Activated CD8-positive, alpha-beta T cell treated with anti-CD3 and anti-CD28 coated beads for 36 hours (primary cell): ENCODE results near the gene ZNF644. TPM values are rescaled to one million over a fixed set of nuclear protein-coding genes. Genes with fewer than 3 reads are reported as not detected.
"Not testable (repeated sequence)": the region's sequence is repeated elsewhere in the genome, so short reads cannot be mapped to it uniquely, and the experiment has no call there.

ENCODE experiments used
- ATAC-seq: fragments of 200-7000 bp; cut with Tn5 transposase; one replicate; pipeline ENCODE4 v1.10.0; 2021; ENCODE audit warnings: mild to moderate bottlenecking, moderate library complexity
- CTCF ChIA-PET: fragments of 350-600 bp; sonication (Branson Sonifier 250); formaldehyde crosslinking; loops from one replicate; lab custom pipeline; 2021; ENCODE audit warnings: antibody characterized with exemption; lab: Charles Lee
- POLR2A ChIA-PET: fragments of 350-600 bp; sonication (Branson Sonifier 250); formaldehyde crosslinking; loops from one replicate; lab custom pipeline; 2021; ENCODE audit warnings: antibody characterized with exemption; lab: Charles Lee
- DNase-seq: peaks from one replicate; pipeline ENCODE4 v3.0.0-alpha.2; 2020
- H3K27ac Mint-ChIP-seq: one replicate; pipeline ENCODE4 v1.8.0; 2021; ENCODE audit warnings: mild to moderate bottlenecking, mixed read lengths
- H3K27me3 Mint-ChIP-seq: one replicate; pipeline ENCODE4 v1.8.0; 2021; ENCODE audit warnings: mixed read lengths
- H3K36me3 Mint-ChIP-seq: one replicate; pipeline ENCODE4 v1.8.0; 2021; ENCODE audit warnings: low read depth, mixed read lengths
- H3K4me1 Mint-ChIP-seq: one replicate; pipeline ENCODE4 v1.8.0; 2021; ENCODE audit warnings: low read depth, mixed read lengths
- H3K4me3 Mint-ChIP-seq: one replicate; pipeline ENCODE4 v1.8.0; 2021; ENCODE audit warnings: mild to moderate bottlenecking, moderate library complexity, mixed read lengths
- H3K9me3 Mint-ChIP-seq: one replicate; pipeline ENCODE4 v1.8.0; 2021; ENCODE audit warnings: mixed read lengths
- intact Hi-C: fragments of 100-400 bp; cut with micrococcal nuclease; formaldehyde crosslinking; loops from one replicate; pipeline ENCODE4 v1.10.0; 2022
- total RNA-seq, 2 experiments: library from RNA; stranded (reverse); gene quantifications; one replicate each; pipeline ENCODE4 v1.2.3, GENCODE V29; 2021
- TF ChIP-seq, protein P1 (sequence below): fragments of 200-600 bp; IDR thresholded peaks from one replicate; pipeline ENCODE4 v1.8.0; 2022; ENCODE audit warnings: antibody characterized with exemption, mild to moderate bottlenecking

Gene ZNF644
- total RNA-seq: 10 to 100 TPM; 43.4 to 44.9 TPM

DNA sequence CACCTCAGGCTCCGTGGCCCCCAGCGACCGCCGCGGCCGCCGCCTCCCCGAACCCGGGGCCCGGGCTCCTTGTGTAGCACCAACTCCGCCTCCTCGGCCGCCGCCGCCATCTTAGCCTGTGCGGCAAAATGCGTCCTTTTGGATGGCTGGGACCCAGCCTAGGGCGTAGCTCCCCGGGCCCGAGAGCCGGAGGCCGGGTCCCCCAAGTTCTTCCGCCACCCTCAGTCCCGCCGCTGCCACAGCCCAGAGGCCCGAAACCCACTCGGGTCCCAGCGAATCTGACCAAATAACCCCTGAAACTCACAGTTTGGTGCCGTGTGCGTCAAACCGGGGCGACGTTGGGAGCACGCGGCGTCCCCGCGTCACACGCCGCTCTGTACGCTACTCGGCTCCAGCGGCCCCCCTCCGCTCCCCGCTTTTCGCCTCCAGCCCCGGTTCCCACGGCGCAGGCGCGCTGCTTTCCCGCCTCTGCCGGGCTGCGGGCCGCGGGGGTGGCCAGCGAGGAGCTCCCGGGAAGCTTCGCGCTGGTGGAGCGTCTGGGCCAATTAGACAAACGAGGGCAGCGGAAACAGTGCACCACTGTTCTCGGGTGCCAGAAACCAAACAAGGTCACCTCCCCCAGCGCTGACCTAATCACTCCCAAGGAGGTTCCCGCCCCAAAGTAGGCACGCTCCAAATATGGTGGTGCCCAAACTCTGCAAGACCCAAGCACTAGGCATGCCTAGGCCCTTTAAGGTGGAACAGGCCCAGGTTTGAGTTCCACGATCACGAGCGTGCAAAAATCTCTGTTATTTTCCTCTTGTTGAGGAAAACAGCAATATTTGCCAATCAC, at the start of gene ZNF644:
ZNF644 (minus strand) TSS at position 350 of the 832 bp plus-strand sequence. CDS start 39,682 bp downstream, outside the sequence.
- Mint-ChIP-seq H3K4me3 (peak within 1 kb of the TSS; percentile 99), H3K27me3 (no peaks in the 10 kb centered on the region), H3K9me3 (peaks cover 2% of the 10 kb centered on the region), H3K27ac (peak within 1 kb of the TSS; percentile 99), H3K36me3 (peaks cover 31% of the 10 kb centered on the region), H3K4me1 (peaks cover 51% of the 10 kb centered on the region)
- ATAC-seq: peak; percentile 88
- CTCF ChIA-PET: interaction anchor here (0.7 to 1.2 kb wide), 3 partner anchors 11 to 77 kb away, joined by 3 read pairs; no protein-coding TSS in a partner anchor
- peak; percentile 96 for DNase-seq
- TF ChIP-seq, protein P1, sequence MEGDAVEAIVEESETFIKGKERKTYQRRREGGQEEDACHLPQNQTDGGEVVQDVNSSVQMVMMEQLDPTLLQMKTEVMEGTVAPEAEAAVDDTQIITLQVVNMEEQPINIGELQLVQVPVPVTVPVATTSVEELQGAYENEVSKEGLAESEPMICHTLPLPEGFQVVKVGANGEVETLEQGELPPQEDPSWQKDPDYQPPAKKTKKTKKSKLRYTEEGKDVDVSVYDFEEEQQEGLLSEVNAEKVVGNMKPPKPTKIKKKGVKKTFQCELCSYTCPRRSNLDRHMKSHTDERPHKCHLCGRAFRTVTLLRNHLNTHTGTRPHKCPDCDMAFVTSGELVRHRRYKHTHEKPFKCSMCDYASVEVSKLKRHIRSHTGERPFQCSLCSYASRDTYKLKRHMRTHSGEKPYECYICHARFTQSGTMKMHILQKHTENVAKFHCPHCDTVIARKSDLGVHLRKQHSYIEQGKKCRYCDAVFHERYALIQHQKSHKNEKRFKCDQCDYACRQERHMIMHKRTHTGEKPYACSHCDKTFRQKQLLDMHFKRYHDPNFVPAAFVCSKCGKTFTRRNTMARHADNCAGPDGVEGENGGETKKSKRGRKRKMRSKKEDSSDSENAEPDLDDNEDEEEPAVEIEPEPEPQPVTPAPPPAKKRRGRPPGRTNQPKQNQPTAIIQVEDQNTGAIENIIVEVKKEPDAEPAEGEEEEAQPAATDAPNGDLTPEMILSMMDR: no peak
- POLR2A ChIA-PET: interaction anchor here (0.6 to 2.6 kb wide), 5 partner anchors 12 to 258 kb away, joined by 3 to 15 read pairs (median 4); no protein-coding TSS in a partner anchor
- intact Hi-C loops: loop anchor here (10.0 kb wide), 1 partner anchor 167 kb away; no protein-coding TSS in a partner anchor

DNA sequence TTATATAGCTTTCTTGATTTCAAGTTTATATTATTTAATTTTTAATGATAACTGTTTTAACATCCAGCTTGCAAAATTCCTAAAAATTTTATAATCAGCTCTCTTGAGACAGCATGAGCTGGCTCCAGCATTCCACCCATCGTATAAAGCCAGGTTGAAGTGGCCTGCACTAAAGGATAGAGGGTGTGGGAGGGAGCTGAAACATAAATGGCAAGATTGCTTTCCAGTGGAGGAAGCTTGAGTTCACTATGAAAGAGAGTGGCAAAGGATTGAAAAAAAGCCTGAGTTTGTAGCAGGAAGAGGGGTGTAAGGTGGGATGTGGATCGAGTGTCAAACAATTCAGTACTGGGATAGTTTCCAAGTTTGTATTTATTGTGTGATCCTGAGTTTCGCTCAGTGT, 48.5 kb upstream of the ZNF644 start:
- CTCF ChIA-PET: interaction anchor here (1.9 kb wide), 1 partner anchor 95 kb away, joined by 4 read pairs; no protein-coding TSS in a partner anchor
- no peaks in the 10 kb centered on the region for H3K4me1 Mint-ChIP-seq
- no peak for DNase-seq
- no peaks in the 10 kb centered on the region for H3K36me3 Mint-ChIP-seq
- TF ChIP-seq, protein P1: no peak
- no peak for ATAC-seq
- no peak overlapping the region for H3K27ac Mint-ChIP-seq
- no peaks in the 10 kb centered on the region for H3K9me3 Mint-ChIP-seq
- intact Hi-C loops: no loop called here
- POLR2A ChIA-PET: no interaction called here
- peaks cover 17% of the 10 kb centered on the region for H3K27me3 Mint-ChIP-seq
- H3K4me3 Mint-ChIP-seq: no peak overlapping the region

DNA sequence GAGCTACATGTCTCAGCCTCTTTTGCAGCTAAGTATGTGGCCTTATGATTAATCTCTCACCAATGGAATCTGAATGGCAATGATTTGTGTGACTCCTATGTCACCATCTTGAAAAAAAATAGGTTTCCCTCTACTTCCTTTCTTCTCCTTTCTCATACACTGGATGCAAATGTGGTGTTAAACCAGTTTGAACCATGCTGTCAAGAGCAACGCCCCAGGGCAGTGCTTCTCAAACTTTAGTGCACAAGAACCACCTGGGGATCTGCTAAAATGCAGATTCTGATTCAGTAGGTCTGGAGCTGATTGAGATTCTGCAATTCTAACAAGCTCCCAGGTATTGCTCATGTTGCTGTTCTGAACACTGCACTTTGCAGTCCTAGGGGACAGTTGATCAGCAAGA, 44.7 kb upstream of the ZNF644 start:
- peaks cover 14% of the 10 kb centered on the region for H3K27me3 Mint-ChIP-seq
- intact Hi-C loops: no loop called here
- H3K27ac Mint-ChIP-seq: no peak overlapping the region
- no peak overlapping the region for H3K4me3 Mint-ChIP-seq
- no peaks in the 10 kb centered on the region for H3K36me3 Mint-ChIP-seq
- TF ChIP-seq, protein P1: no peak
- DNase-seq (no peak), ATAC-seq (no peak)
- ChIA-PET POLR2A (no interaction called here), CTCF (interaction anchor here (0.9 kb wide), 1 partner anchor 99 kb away, joined by 3 read pairs; no protein-coding TSS in a partner anchor)
- no peaks in the 10 kb centered on the region for H3K9me3 Mint-ChIP-seq
- no peaks in the 10 kb centered on the region for H3K4me1 Mint-ChIP-seq

DNA sequence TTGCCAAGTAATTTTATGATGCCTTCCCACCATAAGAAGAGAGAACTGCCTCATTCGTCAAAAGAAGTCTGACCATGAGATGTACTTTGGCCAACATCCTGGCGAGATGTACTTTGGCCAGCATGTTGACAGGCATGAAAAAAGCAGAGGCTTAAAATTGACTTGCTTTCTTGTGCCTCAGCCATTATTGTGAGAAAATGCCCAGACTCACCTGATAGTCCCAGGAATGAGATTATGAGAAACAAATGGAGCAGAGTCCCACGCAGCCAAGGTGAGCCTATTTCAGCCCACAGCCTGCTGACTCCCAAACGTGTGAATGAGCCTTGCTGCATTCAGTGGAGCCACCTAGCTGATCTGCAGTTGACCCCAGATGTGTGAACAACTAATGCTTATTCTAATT, 43.5 kb upstream of the ZNF644 start:
- TF ChIP-seq, protein P1: no peak
- Mint-ChIP-seq H3K36me3 (no peaks in the 10 kb centered on the region), H3K27ac (no peak overlapping the region), H3K4me1 (no peaks in the 10 kb centered on the region), H3K9me3 (no peaks in the 10 kb centered on the region), H3K27me3 (peaks cover 11% of the 10 kb centered on the region), H3K4me3 (no peak overlapping the region)
- ATAC-seq: no peak
- POLR2A ChIA-PET: no interaction called here
- CTCF ChIA-PET: no interaction called here
- no peak for DNase-seq
- intact Hi-C loops: no loop called here

DNA sequence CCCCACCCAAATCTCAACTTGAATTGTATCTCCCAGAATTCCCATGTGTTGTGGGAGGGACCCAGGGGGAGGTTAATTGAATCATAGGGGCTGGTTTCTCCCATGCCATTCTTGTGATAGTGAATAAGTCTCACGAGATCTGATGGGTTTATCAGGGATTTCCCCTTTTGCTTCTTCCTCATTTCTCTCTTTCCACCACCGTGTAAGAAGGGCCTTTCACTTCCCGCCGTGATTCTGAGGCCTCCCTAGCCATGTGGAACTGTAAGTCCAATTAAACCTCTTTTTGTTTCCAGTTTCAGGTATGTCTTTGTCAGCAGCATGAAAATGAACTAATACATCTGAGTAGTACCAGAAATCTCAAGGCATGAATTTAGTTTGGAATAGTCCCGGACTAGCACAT, 41.6 kb upstream of the ZNF644 start:
- H3K4me3 Mint-ChIP-seq, H3K27ac Mint-ChIP-seq, POLR2A ChIA-PET, ATAC-seq, intact Hi-C loops, H3K4me1 Mint-ChIP-seq, H3K36me3 Mint-ChIP-seq, H3K9me3 Mint-ChIP-seq, CTCF ChIA-PET: not testable (repeated sequence)
- H3K27me3 Mint-ChIP-seq: peaks cover 11% of the 10 kb centered on the region
- peak; percentile 4 for DNase-seq
